Adrenal gland (tissue), 5 donors: ENCODE data around the gene ZNF184.

Source experiments
- CTCF ChIP-seq, 6 experiments: fragments of 450-650 bp in 4 of 6; fragments of 200-600 bp in 2 of 6; sonication (generic) in 1 of 6; IDR thresholded peaks; 1 replicate in 5 of 6; 2 replicates in 1 of 6; pipeline versions ENCODE4 v1.5.1 to v1.8.0; 2016 to 2021; ENCODE audit warnings: antibody characterized with exemption in 6 of 6, mild to moderate bottlenecking in 2 of 6, moderate library complexity in 1 of 6
- POLR2A ChIP-seq, 2 donors: fragments of 450-650 bp; IDR thresholded peaks; one replicate each; pipeline ENCODE4 v1.6.1; 2017; ENCODE audit warnings: antibody characterized with exemption in 2 of 2, mild to moderate bottlenecking in 2 of 2, moderate library complexity in 1 of 2
- donor health status: DM: no; HTN: no; CAD: no.

- TF ChIP-seq POLR2A (IDR thresholded peaks at IDR 0.05) (no peak), CTCF (IDR thresholded peaks at IDR 0.05) (no peak)
Observed at GRCh38 chr6:27471365-27472115, 1.4 kb downstream of the ZNF184 start.
